K562 (cell line): ENCODE measurements around the gene HEXD.
A peak's percentile ranks its signal among the peaks of the same experiment; 100 is the strongest.

Experiments used
- CTCF ChIP-seq, 3 experiments: IDR thresholded peaks in 2 of 3; conservative IDR thresholded peaks in 1 of 3; 2 replicates each; pipeline ENCODE4 v1.5.1; 2011 to 2012; ENCODE audit warnings: low read length in 3 of 3, mild to moderate bottlenecking in 3 of 3, control low read depth in 2 of 3, improper control_type of control experiment in 1 of 3, inconsistent platforms in 1 of 3, low read depth in 1 of 3, mixed read lengths in 1 of 3, moderate library complexity in 1 of 3; ENCODE audit not compliant: insufficient read depth in 2 of 3
- FOXA3 ChIP-seq, 2 experiments: fragments of 450-650 bp in 1 of 2; sonication (generic) in 1 of 2; formaldehyde crosslinking; IDR thresholded peaks in 1 of 2; conservative IDR thresholded peaks in 1 of 2; 2 replicates each; pipeline versions ENCODE4 v1.4.0 to v1.8.0; 2020 to 2022; ENCODE audit warnings: mild to moderate bottlenecking in 2 of 2, missing genetic modification reagents in 1 of 2
- RAD51 ChIP-seq: fragments of 450-650 bp; IDR thresholded peaks from 2 replicates; pipeline ENCODE4 v1.7.1; 2016; ENCODE audit warnings: low read depth, mild to moderate bottlenecking, borderline replicate concordance
- TRIM25 ChIP-seq: fragments of 450-650 bp; IDR thresholded peaks from 2 replicates; pipeline ENCODE4 v1.7.0; 2016; ENCODE audit warnings: borderline replicate concordance
- YY1 ChIP-seq, 3 experiments: IDR thresholded peaks; 2 replicates each; pipeline ENCODE4 v1.6.1; 2011; ENCODE audit warnings: low read length in 2 of 3, mild to moderate bottlenecking in 2 of 3, moderate library complexity in 2 of 3, borderline replicate concordance in 1 of 3, control low read depth in 1 of 3, low read depth in 1 of 3; ENCODE audit not compliant: insufficient read depth in 3 of 3, insufficient replicate concordance in 2 of 3, control insufficient read depth in 1 of 3, insufficient read length in 1 of 3; ENCODE audit errors: extremely low read depth in 1 of 3

GRCh38 chr17:82450357-82451106 is 32.4 kb downstream of the HEXD start, which contains the start of gene CYBC1:
- TF ChIP-seq RAD51 (no peak), CTCF (IDR thresholded peaks at IDR 0.05 in 2 of 3, conservative IDR thresholded peaks at IDR 0.05 in 1 of 3; ENCODE audit: insufficient read depth in 2 of 3, low read depth in 1 of 3, low read length in 3 of 3) (no peak), YY1 (IDR thresholded peaks at IDR 0.05; ENCODE audit: borderline replicate concordance in 1 of 3, control insufficient read depth in 1 of 3, extremely low read depth in 1 of 3, insufficient read depth in 3 of 3, insufficient read length in 1 of 3, insufficient replicate concordance in 2 of 3, low read depth in 1 of 3, low read length in 2 of 3) (no peak), TRIM25 (no peak), FOXA3 (CRISPR knock-in tag; conservative IDR thresholded peaks at IDR 0.05 in 1 of 2, IDR thresholded peaks at IDR 0.05 in 1 of 2) (0 out of 4 replicates have a peak, but pooled peaks of 1 of the 2 experiments have one; percentile 39)
